ENCODE measurements around the gene EDC3. TPM values are rescaled to one million over a fixed set of nuclear protein-coding genes. Genes with fewer than 3 reads are reported as not detected.
A peak's percentile ranks its signal among the peaks of the same experiment; 100 is the strongest.

The EDC3 gene
- polyA plus RNA-seq, 2 of the 4 experiments (the other 2 are of a cell fraction) = 23.2 to 24.1 TPM

- DNase-seq (ENCODE audit: low read depth in 1 of 2, low spot score in 1 of 2) (no peak), FAIRE-seq (no peak), ATAC-seq (no peak)
- CTCF ChIA-PET = interaction anchor here (0.9 to 23.2 kb wide), 5 partner anchors 8 to 145 kb away, joined by 3 to 701 read pairs (median 5); no protein-coding TSS in a partner anchor
- 0 out of 6 replicates have a peak overlapping the region, but pooled peaks of 1 of the 2 experiments have one; percentile 12 for H3K27ac ChIP-seq
- 0 out of 3 replicates have a peak, but pooled peaks cover 6% of the 10 kb centered on the region for H3K4me1 ChIP-seq
- TF ChIP-seq BHLHE40 (IDR thresholded peaks at IDR 0.05; ENCODE audit: low read depth, low read length) (no peak), NFE2L2 (conservative IDR thresholded peaks at IDR 0.05; ENCODE audit: low read length) (no peak), RCOR1 (IDR thresholded peaks at IDR 0.05; ENCODE audit: low read depth, low read length) (no peak), SMC3 (IDR thresholded peaks at IDR 0.05) (no peak), MAFK (IDR thresholded peaks at IDR 0.05; ENCODE audit: partially characterized antibody) (no peak), ZSCAN20 (CRISPR knock-in tag; IDR thresholded peaks at IDR 0.05) (no peak), HOXA7 (CRISPR knock-in tag; IDR thresholded peaks at IDR 0.05) (no peak), EP300 (IDR thresholded peaks at IDR 0.05) (no peak), TFCP2L1 (CRISPR knock-in tag; IDR thresholded peaks at IDR 0.05) (no peak)
- TF ChIP-seq, protein P1, sequence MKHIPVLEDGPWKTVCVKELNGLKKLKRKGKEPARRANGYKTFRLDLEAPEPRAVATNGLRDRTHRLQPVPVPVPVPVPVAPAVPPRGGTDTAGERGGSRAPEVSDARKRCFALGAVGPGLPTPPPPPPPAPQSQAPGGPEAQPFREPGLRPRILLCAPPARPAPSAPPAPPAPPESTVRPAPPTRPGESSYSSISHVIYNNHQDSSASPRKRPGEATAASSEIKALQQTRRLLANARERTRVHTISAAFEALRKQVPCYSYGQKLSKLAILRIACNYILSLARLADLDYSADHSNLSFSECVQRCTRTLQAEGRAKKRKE (CRISPR knock-in tag; IDR thresholded peaks at IDR 0.05; ENCODE audit: low read depth) = no peak
- H3K9me3 ChIP-seq = no peaks in the 10 kb centered on the region
- no peak overlapping the region for H3K4me2 ChIP-seq
- H3K4me3 ChIP-seq = no peak overlapping the region
- POLR2A ChIA-PET = no interaction called here
- WGBS (ENCODE audit: missing lambda C conversion rate) = 88% methylated on average over 11 of the region's 11 CpGs
Measured at GRCh38 chr15:74642734-74643664, 52.8 kb downstream of the EDC3 start.

DNA sequence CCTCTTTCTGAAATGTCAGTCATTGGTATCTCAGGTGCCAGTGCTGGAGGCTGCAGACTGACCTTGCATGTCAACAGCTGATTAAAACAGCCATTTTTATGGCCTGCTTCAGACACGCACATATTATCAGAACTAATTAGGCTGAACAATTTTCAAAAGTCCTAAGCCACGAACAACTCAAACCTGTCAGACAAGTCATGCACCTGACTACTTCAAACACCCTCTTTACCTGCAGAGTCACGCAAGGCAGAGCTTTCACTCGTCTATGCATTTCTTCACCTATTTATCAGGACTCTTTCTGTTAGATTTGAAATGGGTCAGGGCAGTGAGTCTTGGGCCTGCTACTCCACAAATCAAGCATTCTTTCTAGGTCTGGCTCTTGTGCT is 53.5 kb downstream of the EDC3 start:
- DNase-seq (ENCODE audit: low read depth in 1 of 2, low spot score in 1 of 2) = no peak
- Histone ChIP-seq H3K9me3 (no peaks in the 10 kb centered on the region), H3K27ac (no peak overlapping the region), H3K4me2 (no peak overlapping the region), H3K4me1 (0 out of 3 replicates have a peak, but pooled peaks cover 6% of the 10 kb centered on the region), H3K4me3 (no peak overlapping the region)
- no peak for ATAC-seq
- no peak for FAIRE-seq
- TF ChIP-seq KDM1A (IDR thresholded peaks at IDR 0.05; ENCODE audit: low read depth) = no peak
- 97% methylated on average over 4 of the region's 4 CpGs for WGBS (ENCODE audit: missing lambda C conversion rate)
- ChIA-PET CTCF (interaction anchor here (1.5 to 23.2 kb wide), 4 partner anchors 10 to 146 kb away, joined by 3 to 701 read pairs (median 6); no protein-coding TSS in a partner anchor), POLR2A (no interaction called here)

GRCh38 chr15:74641151-74641550 is 54.7 kb downstream of the EDC3 start:
- Histone ChIP-seq H3K4me1 (0 out of 3 replicates have a peak, but pooled peaks cover 6% of the 10 kb centered on the region), H3K4me2 (no peak overlapping the region), H3K27ac (no peak overlapping the region), H3K4me3 (no peak overlapping the region), H3K9me3 (no peaks in the 10 kb centered on the region)
- ATAC-seq (no peak), DNase-seq (ENCODE audit: low read depth in 1 of 2, low spot score in 1 of 2) (no peak), FAIRE-seq (no peak)
- POLR2A ChIA-PET = no interaction called here
- WGBS (ENCODE audit: missing lambda C conversion rate) = 93% methylated on average over 1 of the region's 1 CpG
- TF ChIP-seq CBX8 (IDR thresholded peaks at IDR 0.05) (no peak), POLR2A (IDR thresholded peaks at IDR 0.05; ENCODE audit: low read length) (no peak), CTCF (IDR thresholded peaks at IDR 0.05) (no peak), SREBF2 (IDR thresholded peaks at IDR 0.05) (no peak)
- CTCF ChIA-PET = interaction anchor here (0.8 to 23.2 kb wide), 8 partner anchors 9 to 309 kb away, joined by 3 to 701 read pairs (median 4); no protein-coding TSS in a partner anchor

GRCh38 chr15:74636984-74637383 is 58.8 kb downstream of the EDC3 start:
- TF ChIP-seq PBX3 (IDR thresholded peaks at IDR 0.05) = no peak
- TF ChIP-seq EHMT2 (IDR thresholded peaks at IDR 0.05; ENCODE audit: low read depth) = no peak
- no peak for TF ChIP-seq RFX5 (IDR thresholded peaks at IDR 0.05)
- no peak for TF ChIP-seq HDAC2 (IDR thresholded peaks at IDR 0.05)
- no peak for TF ChIP-seq KDM5A (IDR thresholded peaks at IDR 0.05)
- TF ChIP-seq EHF (CRISPR knock-in tag; IDR thresholded peaks at IDR 0.05) = no peak
- no peak for TF ChIP-seq CBX2 (IDR thresholded peaks at IDR 0.05; ENCODE audit: borderline replicate concordance, low read depth)
- TF ChIP-seq EP300 (IDR thresholded peaks at IDR 0.05) = no peak
- TF ChIP-seq NPAS2 (CRISPR knock-in tag; IDR thresholded peaks at IDR 0.05; ENCODE audit: borderline replicate concordance) = no peak
- TF ChIP-seq, protein P2, sequence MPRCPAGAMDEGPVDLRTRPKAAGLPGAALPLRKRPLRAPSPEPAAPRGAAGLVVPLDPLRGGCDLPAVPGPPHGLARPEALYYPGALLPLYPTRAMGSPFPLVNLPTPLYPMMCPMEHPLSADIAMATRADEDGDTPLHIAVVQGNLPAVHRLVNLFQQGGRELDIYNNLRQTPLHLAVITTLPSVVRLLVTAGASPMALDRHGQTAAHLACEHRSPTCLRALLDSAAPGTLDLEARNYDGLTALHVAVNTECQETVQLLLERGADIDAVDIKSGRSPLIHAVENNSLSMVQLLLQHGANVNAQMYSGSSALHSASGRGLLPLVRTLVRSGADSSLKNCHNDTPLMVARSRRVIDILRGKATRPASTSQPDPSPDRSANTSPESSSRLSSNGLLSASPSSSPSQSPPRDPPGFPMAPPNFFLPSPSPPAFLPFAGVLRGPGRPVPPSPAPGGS (IDR thresholded peaks at IDR 0.05) = no peak
- TF ChIP-seq, protein P3, sequence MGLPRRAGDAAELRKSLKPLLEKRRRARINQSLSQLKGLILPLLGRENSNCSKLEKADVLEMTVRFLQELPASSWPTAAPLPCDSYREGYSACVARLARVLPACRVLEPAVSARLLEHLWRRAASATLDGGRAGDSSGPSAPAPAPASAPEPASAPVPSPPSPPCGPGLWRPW (IDR thresholded peaks at IDR 0.05) = no peak
- no peak for TF ChIP-seq HOXB5 (CRISPR knock-in tag; IDR thresholded peaks at IDR 0.05)
- no peak for DNase-seq (ENCODE audit: low read depth in 1 of 2, low spot score in 1 of 2)
- no peak overlapping the region for H3K4me2 ChIP-seq
- no peaks in the 10 kb centered on the region for H3K9me3 ChIP-seq
- no peaks in the 10 kb centered on the region for H3K4me1 ChIP-seq
- H3K4me3 ChIP-seq = no peak overlapping the region
- ChIA-PET CTCF (interaction anchor here (0.7 to 23.2 kb wide), 10 partner anchors 8 to 351 kb away, joined by 3 to 701 read pairs (median 4); partner anchors contain the start of gene CLK3), POLR2A (no interaction called here)
- 23% methylated on average over 1 of the region's 1 CpG for WGBS (ENCODE audit: missing lambda C conversion rate)
- ATAC-seq = no peak
- FAIRE-seq = no peak
- H3K27ac ChIP-seq = no peak overlapping the region; a peak in 1 of 6 replicates

Data from A549 (cell line).